Retinal pigment epithelial cell (primary cell): ENCODE measurements around the gene OFD1.
"Not testable (repeated sequence)": the region's sequence is repeated elsewhere in the genome, so short reads cannot be mapped to it uniquely, and the experiment has no call there.

Experiments
- DNase-seq: peaks from one replicate; pipeline ENCODE4 v3.0.0-alpha.2; 2010; ENCODE audit warnings: low read depth
- H3K4me3 ChIP-seq: 2 replicates; pipeline ENCODE4 v1.5.1; 2011; ENCODE audit warnings: mild to moderate bottlenecking, low read length, control low read depth, moderate library complexity
- TF ChIP-seq, protein P1 (sequence below): conservative IDR thresholded peaks from 2 replicates; pipeline ENCODE4 v1.5.1; 2011; ENCODE audit warnings: low read depth, low read length, control low read depth, inconsistent platforms

The OFD1 gene

DNA sequence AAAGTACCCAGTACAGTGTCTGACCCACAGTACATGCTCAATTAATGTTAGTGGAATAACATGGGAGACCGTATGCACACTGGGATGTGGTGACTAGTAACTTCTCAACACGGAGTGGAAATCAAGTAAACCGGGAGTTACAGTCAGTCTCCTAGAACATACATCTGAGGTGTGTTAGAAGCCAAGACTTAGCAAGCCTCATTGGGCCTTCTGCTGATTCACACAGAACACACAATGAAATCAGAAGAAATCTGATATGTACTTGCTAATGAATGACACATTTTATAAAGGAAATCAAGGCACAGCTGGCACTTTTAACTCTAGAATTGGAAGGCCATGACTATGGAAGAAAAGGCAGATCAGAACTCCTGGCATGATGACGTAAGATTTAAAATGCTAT lies 13.2 kb upstream of the OFD1 start:
- TF ChIP-seq, protein P1, sequence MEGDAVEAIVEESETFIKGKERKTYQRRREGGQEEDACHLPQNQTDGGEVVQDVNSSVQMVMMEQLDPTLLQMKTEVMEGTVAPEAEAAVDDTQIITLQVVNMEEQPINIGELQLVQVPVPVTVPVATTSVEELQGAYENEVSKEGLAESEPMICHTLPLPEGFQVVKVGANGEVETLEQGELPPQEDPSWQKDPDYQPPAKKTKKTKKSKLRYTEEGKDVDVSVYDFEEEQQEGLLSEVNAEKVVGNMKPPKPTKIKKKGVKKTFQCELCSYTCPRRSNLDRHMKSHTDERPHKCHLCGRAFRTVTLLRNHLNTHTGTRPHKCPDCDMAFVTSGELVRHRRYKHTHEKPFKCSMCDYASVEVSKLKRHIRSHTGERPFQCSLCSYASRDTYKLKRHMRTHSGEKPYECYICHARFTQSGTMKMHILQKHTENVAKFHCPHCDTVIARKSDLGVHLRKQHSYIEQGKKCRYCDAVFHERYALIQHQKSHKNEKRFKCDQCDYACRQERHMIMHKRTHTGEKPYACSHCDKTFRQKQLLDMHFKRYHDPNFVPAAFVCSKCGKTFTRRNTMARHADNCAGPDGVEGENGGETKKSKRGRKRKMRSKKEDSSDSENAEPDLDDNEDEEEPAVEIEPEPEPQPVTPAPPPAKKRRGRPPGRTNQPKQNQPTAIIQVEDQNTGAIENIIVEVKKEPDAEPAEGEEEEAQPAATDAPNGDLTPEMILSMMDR: no peak

DNA sequence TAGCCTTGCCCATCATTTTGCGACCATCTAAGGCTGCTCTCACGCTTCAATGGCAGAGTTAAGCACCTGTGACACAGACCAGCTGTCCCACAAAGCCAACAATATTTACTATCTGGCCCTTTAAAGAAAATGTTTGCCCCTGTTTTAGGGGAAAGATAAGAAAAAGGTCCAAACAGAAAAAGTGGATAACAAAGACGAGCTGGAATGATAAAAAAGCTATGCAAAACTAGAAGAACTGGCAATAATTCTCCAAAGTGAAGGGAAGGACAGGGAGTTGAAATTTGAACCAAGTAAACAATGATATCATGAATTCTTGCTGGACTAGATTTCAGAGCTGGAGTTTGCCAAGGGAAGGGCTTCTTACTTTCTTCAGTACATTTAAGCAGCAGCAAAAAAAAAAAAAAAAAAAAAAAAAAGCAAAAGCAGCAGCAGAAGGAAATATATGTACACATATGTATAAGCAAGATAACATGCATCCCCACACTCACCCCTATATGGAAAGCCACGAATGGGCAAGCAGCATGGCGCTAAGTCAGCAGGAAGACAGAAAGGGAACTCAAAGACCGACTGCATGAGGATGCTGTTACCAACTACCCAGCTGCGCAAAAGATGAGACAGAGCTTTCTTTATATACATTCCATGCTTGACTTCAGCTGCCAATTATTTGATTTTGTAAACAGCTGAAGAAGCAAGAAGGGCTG lies 12.6 kb upstream of the OFD1 start:
- no peak overlapping the region for H3K4me3 ChIP-seq
- TF ChIP-seq, protein P1: no peak
- no peak for DNase-seq

More for the DNA sequence above, 13.2 kb upstream of the OFD1 start:
- no peak overlapping the region for H3K4me3 ChIP-seq
- DNase-seq: no peak

DNA sequence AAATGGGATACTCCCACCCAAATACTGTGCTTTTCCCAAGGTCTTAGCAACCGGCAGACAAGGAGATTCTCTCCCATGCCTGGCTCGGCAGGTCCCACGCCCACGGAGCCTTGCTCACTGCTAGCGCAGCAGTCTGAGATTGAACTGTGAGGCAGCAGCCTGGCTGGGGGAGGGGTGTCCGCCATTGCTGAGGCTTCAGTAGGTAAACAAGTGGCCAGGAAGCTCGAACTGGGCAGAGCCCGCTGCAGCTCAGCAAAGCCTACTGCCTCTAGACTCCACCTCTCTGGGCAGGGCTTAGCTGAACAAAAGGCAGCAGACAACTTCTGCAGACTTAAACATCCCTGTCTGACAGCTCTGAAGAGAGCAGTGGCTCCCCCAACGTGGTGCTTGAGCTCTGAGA lies 9.7 kb upstream of the OFD1 start:
- not testable (repeated sequence) for DNase-seq, H3K4me3 ChIP-seq

DNA sequence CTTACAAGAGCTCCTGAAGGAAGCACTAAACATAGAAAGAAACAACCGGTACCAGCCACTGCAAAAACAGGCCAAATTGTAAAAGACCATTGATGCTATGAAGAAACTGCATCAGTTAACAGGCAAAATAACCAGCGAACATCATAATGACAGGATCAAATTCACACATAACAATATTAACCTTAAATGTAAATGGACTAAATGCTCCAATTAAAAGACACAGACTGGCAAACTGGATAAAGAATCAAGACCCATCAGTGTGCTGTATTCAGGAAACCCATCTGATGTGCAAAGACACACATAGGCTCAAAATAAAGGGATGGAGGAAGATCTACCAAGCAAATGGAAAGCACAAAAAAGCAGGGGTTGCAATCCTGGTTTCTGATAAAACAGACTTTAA lies 8.0 kb upstream of the OFD1 start:
- H3K4me3 ChIP-seq, DNase-seq: not testable (repeated sequence)

DNA sequence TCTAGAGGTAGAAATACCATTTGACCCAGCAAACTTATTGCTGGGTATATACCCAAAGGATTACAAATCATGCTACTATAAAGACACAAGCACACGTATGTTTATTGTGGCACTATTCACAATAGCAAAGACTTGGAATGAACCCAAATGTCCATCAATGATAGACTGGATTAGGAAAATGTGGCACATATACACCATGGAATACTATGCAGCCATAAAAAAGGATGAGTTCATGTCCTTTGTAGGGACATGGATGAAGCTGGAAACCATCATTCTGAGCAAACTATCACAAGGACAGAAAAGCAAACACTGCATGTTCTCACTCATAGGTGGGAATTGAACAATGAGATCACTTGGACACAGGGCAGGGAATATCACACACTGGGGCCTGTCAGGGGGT lies 4.0 kb upstream of the OFD1 start:
- DNase-seq, H3K4me3 ChIP-seq: not testable (repeated sequence)

DNA sequence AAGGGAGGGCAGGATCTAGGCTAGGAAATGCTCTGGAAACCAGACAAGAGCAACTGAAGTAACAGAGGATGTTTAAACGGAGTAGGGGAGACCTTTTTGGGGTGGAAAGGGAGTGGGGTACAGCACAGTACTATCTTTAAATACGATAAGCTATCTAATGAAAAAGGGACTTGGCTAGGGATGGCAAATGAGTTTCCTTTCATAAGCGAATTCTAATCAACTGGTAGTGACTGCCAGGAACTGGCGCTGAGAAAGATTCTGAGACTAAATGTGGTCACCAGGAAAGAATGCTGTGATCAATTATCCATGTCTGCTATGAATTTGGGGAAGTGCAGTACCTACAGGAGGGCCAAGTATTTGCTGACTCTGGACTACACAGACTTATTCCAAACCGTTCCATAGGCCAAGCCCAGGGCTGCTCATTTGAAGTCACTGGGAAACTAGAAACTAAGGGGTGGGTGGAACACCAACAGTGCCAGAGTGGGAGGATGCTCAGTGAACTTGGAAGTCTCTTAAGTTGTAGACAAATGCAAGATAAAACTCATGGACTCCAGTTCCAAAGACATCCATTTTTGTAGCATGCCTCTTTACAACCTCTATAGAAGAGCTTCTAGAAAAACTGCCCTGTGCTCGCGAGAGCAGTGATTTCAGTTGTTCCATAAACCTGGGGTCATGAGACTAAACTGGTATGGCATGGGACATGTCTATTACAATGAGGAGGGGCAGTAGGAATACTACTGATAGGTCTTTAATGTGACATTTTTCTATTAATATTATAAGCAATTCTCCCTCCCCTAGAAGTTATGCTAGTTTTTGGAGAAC lies 2.1 kb upstream of the OFD1 start:
- no peak overlapping the region for H3K4me3 ChIP-seq
- TF ChIP-seq, protein P1: no peak
- no peak for DNase-seq

DNA sequence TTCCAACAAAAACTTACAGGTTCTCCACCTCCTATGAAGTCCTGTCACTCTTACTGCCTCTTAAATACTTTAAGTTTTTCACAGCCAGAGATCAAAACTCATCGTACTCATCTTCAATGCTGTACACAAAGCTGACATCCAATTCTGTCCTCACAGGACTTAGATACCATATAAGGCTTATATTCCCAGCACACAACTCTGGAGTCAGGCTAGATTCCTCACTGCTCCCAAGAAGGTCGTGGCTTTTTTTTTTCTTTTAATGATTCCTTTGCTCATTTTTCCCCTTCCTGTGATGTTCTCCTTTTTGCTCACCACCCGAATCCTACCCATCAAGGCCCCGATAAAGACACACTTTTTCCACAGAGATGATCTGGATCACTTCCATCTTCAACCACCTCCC lies 1.0 kb upstream of the OFD1 start:
- TF ChIP-seq, protein P1: no peak
- no peak for DNase-seq
- H3K4me3 ChIP-seq: peak overlapping the region; percentile 94

DNA sequence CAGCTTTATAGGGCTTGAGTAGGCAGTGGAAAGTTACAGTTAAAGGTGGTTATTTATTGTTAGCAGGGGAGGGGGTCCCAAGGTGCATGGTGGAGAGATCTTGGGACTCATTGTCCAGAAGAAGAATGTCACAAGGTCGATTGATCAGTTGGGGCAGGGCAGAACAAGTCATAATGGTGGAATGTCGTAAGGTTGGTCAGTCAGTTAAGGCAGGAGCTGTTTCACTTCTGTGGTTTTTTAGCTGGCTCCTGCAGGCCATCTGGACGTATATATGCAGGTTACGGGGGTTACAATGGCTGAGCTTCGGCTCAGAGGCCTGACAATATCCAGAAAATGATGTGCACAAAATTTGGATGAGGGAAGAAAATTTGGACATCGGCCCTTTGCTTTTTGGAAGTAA lies 7.1 kb downstream of the OFD1 start:
- TF ChIP-seq, protein P1: no peak
- no peak overlapping the region for H3K4me3 ChIP-seq
- DNase-seq: no peak
